GM19099 (cell line): Measurements from ENCODE around the gene MIP.

Source experiments
- POLR2A ChIP-seq: IDR thresholded peaks from 3 replicates; pipeline ENCODE4 v1.6.1; 2011; ENCODE audit warnings: low read depth; ENCODE audit not compliant: insufficient read length; ENCODE audit errors: extremely low read depth

Gene MIP

DNA sequence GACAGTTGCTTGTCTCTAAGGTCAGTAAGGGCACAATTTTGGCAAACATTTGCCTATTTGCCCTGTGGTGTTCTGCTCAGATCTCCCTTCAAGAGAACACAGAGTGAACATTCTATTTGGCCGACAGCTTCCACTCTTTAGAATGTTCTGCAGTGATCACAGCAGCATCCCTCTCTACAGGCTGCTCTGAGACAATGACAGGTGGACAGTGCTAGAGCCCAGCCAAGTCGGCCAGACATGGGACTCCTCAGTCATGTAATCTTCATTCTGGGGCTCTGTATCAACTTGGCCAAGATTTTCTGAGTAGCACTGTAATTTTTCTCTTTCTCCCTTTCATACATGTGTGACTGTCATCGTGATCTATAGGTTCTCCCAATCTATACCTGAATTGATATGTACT, 40.1 kb downstream of the MIP start:
- TF ChIP-seq POLR2A, result no peak

DNA sequence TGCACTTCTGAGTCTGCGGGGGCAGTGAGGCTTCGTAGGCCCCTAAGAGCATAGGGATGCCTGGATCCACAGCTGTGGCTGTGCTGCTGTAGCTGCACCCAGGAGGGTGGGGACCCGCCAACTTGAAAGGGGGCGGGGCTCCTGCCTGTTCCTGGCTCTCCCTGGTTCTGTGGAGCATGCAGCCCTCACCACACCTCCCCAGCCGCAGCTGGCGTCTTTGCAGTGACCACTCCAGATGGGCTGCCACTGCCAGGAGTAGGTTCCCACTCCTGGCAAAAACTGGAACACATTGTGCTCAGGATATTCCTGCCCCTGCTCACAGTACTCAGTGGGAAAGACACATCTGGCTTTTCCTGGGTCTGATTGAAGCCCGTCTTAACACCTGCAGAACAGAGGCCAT, 41.1 kb downstream of the MIP start:
- no peak for TF ChIP-seq POLR2A

DNA sequence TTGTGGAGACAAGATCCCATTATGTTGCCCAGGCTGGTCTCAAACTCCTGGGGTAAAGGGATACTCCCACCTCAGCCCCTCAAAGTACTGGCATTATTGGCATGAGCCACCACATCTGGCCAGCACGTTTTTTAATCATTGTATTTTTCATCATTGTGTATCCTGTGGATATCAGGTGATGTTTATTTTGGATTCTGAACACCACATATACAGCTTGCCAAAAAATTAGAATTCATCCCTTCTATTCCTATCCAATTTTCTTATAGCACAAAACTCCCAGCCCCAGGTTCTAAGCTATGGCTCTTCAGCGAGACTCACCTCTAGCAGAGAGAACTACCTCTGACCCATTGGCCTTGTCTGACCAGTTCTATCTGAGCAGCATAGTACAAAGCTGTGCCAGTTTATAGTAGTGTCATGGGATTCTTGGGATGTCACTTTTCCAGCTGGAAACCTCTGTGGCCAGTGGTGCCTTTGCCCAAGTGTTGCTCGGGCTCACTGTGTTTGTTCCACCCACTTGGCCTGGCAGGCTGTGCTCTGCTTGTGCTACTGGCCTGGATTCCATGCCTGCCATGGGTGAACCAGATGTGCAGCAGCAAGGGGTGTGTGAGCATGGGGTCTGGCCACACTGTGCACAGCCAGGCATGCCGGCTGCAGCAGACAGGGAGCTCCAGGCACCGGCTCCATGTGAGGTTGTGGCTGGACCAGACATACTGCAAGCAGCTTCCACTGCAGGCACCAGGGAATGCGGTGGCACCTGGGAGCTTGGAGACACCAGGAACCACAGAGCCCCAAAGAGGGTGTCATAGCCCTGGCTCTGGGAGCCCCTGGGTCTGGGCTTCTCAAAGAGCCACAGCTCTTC, 42.4 kb downstream of the MIP start:
- no peak for TF ChIP-seq POLR2A

DNA sequence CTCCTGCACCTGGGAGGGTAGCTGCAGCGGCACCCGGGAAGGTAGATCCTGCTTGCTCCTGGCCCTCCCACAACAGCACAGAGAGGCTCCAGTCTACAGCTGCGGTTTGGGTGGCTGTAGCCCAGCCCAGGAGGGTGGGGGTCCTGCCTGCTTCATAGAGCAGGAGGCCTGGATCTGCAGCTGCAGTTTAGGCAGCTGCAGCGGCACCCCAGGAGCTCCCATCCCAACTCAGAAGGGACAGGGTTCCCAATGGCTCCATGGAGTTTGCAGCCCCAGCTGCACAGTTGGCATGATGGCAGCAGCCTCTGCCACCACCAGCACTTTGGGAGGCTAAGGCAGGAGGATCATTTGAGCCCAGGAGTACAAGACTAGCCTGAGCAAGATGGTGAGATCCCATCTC, 43.7 kb downstream of the MIP start:
- TF ChIP-seq POLR2A, result no peak

DNA sequence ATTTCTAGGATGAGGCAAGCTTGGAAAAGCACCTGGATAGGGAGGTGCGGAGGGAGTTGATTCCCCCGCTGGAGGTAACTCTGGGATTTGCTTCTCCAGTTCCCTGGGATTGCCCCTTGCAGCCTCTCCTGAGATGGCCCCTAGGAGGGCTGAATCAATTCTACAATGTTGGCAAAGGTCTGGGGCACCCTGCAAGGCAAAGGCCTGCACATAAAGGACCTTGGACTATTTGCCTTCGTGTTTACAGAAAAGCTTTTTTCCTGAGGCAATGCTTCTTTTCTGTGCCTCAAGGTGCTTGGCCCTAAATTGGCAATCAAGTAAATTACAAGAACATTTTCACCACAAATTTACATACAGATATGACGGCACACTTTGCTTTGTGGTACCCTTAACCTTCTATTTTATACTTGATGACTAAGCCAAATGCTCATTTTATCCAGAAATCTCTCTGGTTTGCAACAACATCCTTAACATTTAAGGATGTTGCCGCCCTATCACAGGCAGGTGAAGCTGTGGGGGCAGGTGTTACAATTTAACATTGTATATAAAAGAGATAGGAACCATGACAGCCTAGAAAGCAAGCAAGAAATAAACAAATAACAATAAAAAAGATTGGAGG, 45.5 kb downstream of the MIP start:
- no peak for TF ChIP-seq POLR2A
